ENCODE results near the gene USP3. TPM values are rescaled to one million over a fixed set of nuclear protein-coding genes. Genes with fewer than 3 reads are reported as not detected.
A peak's percentile ranks its signal among the peaks of the same experiment; 100 is the strongest.

USP3 gene
- total and polyA plus RNA-seq, 9 of the 15 experiments (the other 6 are each of a cell fraction or from before 2014, with no cell fraction given), result 17.3 to 54.3 (median 34.8) TPM

DNA sequence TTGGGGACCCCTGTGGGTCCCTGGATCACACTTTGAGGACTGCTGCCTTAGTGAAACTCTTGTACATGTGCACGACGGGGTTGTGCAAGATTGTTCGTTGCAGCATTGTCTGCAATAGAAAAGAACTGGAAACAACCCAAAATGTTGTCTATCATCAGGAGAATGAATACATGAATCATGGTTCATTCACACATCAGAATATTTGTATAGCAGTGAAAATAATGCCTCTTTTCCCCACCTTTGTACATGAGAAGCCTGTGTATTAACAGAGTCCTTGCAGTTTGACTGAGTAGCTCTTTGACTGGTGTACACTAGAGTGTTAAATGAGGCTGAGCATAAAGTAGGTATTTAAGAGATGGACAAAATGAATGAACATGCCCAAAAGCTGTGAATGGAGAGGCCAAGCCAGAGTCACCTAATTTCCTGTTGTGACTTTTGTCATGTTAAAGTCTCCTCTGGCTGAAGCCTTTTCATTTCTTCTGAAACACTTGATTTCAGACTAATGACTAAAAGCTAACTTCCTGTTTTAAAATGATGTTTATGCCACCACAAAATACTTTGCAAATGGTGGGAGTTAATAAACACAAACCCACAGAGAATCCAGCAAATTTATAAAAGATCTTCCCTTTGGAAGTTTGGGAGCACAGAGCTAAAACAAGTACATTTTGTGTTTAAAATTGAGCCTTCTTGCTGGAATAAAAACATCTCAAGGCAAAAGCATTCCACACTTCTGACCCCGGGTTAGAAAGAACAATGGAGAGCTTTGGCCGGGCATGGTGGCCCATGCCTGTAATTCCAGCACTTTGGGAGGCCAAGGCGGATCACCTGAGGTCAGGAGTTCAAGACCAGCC lies 20.6 kb upstream of the USP3 start:
- no TSS peak for BruUV-seq (replicated peaks)
- no peaks in the 10 kb centered on the region for H3K36me3 ChIP-seq (ENCODE audit: control insufficient read depth, insufficient read depth, low read length)
- H3K4me3 ChIP-seq, result no peak overlapping the region
- intact Hi-C loops (cut with micrococcal nuclease) (no loop called here), in situ Hi-C loops (cut with MboI) (no loop called here)
- WGBS (ENCODE audit: insufficient coverage, low coverage, missing lambda C conversion rate), result 60% methylated on average over 6 of the region's 6 CpGs
- no peak overlapping the region for H3K9ac ChIP-seq (ENCODE audit: insufficient read depth in 1 of 2, low read depth in 2 of 2, low read length in 2 of 2)
- no peaks in the 10 kb centered on the region for H3K9me1 ChIP-seq (ENCODE audit: control insufficient read depth, insufficient read depth, low read length)
- H3K9me3 ChIP-seq (replicated peaks; ENCODE audit: control insufficient read depth, insufficient read depth, low read depth, low read length), result no peaks in the 10 kb centered on the region
- FAIRE-seq, result no peak
- no peaks in the 10 kb centered on the region for H3K27me3 ChIP-seq (ENCODE audit: control insufficient read depth in 2 of 2, insufficient read depth in 2 of 2, low read length in 2 of 2)
- H3K27ac ChIP-seq (ENCODE audit: extremely low read depth, low read depth, low read length), result no peak overlapping the region
- no peak for ATAC-seq
- peaks cover 8 to 16% of the 10 kb centered on the region in 2 experiments; a peak in 4 of 5 replicates for H3K4me1 ChIP-seq (replicated peaks in 1 of 2; ENCODE audit: control insufficient read depth in 2 of 2, insufficient read depth in 2 of 2, low read length in 2 of 2)
- TF ChIP-seq, protein P1, sequence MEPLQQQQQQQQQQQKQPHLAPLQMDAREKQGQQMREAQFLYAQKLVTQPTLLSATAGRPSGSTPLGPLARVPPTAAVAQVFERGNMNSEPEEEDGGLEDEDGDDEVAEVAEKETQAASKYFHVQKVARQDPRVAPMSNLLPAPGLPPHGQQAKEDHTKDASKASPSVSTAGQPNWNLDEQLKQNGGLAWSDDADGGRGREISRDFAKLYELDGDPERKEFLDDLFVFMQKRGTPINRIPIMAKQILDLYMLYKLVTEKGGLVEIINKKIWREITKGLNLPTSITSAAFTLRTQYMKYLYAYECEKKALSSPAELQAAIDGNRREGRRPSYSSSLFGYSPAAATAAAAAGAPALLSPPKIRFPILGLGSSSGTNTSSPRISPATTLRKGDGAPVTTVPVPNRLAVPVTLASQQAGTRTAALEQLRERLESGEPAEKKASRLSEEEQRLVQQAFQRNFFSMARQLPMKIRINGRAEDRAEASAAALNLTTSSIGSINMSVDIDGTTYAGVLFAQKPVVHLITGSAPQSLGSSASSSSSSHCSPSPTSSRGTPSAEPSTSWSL (CRISPR knock-in tag; IDR thresholded peaks at IDR 0.05; ENCODE audit: borderline replicate concordance), result no peak
- TF ChIP-seq, protein P2, sequence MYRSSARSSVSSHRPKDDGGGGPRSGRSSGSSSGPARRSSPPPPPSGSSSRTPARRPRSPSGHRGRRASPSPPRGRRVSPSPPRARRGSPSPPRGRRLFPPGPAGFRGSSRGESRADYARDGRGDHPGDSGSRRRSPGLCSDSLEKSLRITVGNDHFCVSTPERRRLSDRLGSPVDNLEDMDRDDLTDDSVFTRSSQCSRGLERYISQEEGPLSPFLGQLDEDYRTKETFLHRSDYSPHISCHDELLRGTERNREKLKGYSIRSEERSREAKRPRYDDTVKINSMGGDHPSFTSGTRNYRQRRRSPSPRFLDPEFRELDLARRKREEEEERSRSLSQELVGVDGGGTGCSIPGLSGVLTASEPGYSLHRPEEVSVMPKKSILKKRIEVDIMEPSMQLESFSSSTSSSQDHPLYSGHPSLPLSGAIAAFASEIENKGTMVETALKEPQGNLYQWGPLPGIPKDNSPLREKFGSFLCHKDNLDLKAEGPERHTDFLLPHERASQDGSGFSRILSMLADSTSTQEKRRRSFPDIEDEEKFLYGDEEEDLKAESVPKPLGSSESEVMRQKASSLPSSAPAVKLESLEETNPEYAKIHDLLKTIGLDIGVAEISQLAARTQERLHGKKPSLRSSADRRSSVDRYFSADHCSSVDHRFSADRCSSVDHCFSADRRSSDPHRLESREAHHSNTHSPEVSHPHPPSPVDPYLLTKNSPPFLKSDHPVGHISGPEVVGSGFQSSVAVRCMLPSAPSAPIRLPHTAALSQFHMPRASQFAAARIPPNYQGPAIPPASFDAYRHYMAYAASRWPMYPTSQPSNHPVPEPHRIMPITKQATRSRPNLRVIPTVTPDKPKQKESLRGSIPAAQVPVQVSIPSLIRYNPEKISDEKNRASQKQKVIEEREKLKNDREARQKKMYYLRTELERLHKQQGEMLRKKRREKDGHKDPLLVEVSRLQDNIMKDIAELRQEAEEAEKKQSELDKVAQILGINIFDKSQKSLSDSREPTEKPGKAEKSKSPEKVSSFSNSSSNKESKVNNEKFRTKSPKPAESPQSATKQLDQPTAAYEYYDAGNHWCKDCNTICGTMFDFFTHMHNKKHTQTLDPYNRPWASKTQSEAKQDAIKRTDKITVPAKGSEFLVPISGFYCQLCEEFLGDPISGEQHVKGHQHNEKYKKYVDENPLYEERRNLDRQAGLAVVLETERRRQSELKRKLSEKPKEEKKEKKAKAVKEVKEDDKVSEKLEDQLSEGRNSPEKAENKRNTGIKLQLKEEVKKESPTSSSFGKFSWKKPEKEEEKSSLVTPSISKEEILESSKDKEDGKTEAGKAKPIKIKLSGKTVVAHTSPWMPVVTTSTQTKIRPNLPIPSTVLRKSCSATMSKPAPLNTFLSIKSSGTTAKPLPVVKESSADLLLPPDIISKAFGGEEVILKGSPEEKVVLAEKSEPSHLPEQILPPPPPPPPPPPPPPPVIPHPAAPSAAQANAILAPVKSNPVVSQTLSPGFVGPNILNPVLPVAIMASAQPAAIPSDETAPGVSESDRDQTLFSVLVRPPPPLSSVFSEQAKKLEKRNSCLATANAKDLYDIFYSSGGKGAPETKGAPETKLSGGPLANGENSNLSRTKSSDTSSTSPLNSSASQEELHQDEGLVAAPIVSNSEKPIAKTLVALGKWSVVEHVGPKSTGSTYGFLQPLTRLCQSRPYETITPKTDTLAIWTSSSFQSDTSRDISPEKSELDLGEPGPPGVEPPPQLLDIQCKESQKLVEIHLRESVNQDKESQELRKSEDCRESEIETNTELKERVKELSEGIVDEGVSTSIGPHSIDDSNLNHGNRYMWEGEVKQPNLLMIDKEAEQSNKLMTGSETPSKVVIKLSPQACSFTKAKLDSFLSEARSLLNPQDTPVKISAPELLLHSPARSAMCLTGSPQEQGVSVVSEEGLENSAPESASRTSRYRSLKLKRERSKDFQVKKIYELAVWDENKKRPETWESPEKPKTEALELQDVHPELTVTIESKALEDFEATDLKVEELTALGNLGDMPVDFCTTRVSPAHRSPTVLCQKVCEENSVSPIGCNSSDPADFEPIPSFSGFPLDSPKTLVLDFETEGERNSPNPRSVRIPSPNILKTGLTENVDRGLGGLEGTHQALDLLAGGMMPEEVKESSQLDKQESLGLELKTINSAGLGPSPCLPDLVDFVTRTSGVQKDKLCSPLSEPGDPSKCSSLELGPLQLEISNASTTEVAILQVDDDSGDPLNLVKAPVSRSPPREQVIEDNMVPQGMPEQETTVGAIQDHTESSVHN (IDR thresholded peaks at IDR 0.05; ENCODE audit: borderline replicate concordance in 1 of 2, low read depth in 1 of 2), result no peak
- TF ChIP-seq NR2C2 (CRISPR knock-in tag; IDR thresholded peaks at IDR 0.05) (no peak), NR2C2 (tag; IDR thresholded peaks at IDR 0.05) (peak; percentile 32; the same call in 1 of the 2 replicates), MAZ (CRISPR knock-in tag; conservative IDR thresholded peaks at IDR 0.05 in 1 of 2, IDR thresholded peaks at IDR 0.05 in 1 of 2) (no peak), MCM2 (IDR thresholded peaks at IDR 0.05; ENCODE audit: low read depth) (no peak), NR2C1 (IDR thresholded peaks at IDR 0.05) (no peak), NR2C1 (tag; IDR thresholded peaks at IDR 0.05) (0 out of 2 replicates have a peak, but pooled peaks have one; percentile 20), HNRNPH1 (optimal IDR thresholded peaks at IDR 0.05; ENCODE audit: low read depth, low read length) (no peak), CEBPB (tag; IDR thresholded peaks at IDR 0.05) (0 out of 2 replicates have a peak, but pooled peaks have one; percentile 25)
- no peak overlapping the region for H3K4me2 ChIP-seq (ENCODE audit: insufficient read depth, low read length)
- H4K20me1 ChIP-seq (replicated peaks; ENCODE audit: control insufficient read depth, insufficient read depth, low read length), result no peaks in the 10 kb centered on the region
- H2AFZ ChIP-seq (ENCODE audit: low read depth, low read length), result peak overlapping the region; percentile 54
- DNase-seq (ENCODE audit: extremely low read depth in 1 of 4, low spot score in 3 of 4), result no peak
- CTCF ChIA-PET (ENCODE audit: low intra/inter-chr PET ratio), result no interaction called here
- POLR2A ChIA-PET, result interaction anchor here (0.6 to 1.9 kb wide), 5 partner anchors 9 to 263 kb away, joined by 3 to 5 read pairs (median 3); partner anchors contain the start of gene USP3
- no peaks in the 10 kb centered on the region for H3K79me2 ChIP-seq (ENCODE audit: control insufficient read depth, insufficient read depth, low read length)

All from K562 (cell line).